PC-9 (cell line): ENCODE results near the gene TBL2. TPM values are rescaled to one million over a fixed set of nuclear protein-coding genes. Genes with fewer than 3 reads are reported as not detected.

Experiments used
- BruUV-seq: library from RNA; stranded (reverse); fragments of 400-500 nt; replicated peaks from 2 replicates; lab custom pipeline; 2021; lab: Mats Ljungman, UMichigan
- CTCF ChIA-PET: fragments of 300-600 bp; sonication (Branson Sonifier 250); formaldehyde crosslinking; loops from one replicate; lab custom pipeline; 2022; ENCODE audit warnings: antibody characterized with exemption; lab: Charles Lee
- POLR2A ChIA-PET: fragments of 300-600 bp; sonication (Branson Sonifier 250); formaldehyde crosslinking; loops from one replicate; lab custom pipeline; 2022; ENCODE audit warnings: antibody characterized with exemption; ENCODE audit not compliant: unreplicated experiment; lab: Charles Lee
- DNase-seq, 2 experiments: peaks; one replicate each; pipeline versions ENCODE4 v3.0.0 to v3.0.0-alpha.2; 2015 to 2022; ENCODE audit warnings: mixed read lengths in 1 of 2
- H2AFZ ChIP-seq: fragments of 200-600 bp; sonication (generic); 2 replicates; pipeline ENCODE4 v1.8.1; 2017; ENCODE audit warnings: antibody characterized with exemption
- H3F3A ChIP-seq: fragments of 200-600 bp; sonication (generic); 2 replicates; pipeline ENCODE4 v1.8.1; 2017; ENCODE audit warnings: antibody characterized with exemption, mild to moderate bottlenecking, low read depth; ENCODE audit not compliant: insufficient read depth
- H3K27ac ChIP-seq: fragments of 200-600 bp; sonication (generic); 2 replicates; pipeline ENCODE4 v1.6.1; 2016; ENCODE audit warnings: mixed run types
- H3K27me3 ChIP-seq: fragments of 200-600 bp; sonication (generic); 2 replicates; pipeline ENCODE4 v1.6.1; 2016; ENCODE audit warnings: low read depth, mixed run types; ENCODE audit not compliant: insufficient read depth
- H3K36me3 ChIP-seq: fragments of 200-600 bp; sonication (generic); 2 replicates; pipeline ENCODE4 v1.6.1; 2016; ENCODE audit warnings: low read depth, mixed run types
- H3K4me1 ChIP-seq: fragments of 200-600 bp; sonication (generic); replicated peaks from 2 replicates; pipeline ENCODE4 v1.6.1; 2016; ENCODE audit warnings: mixed run types; ENCODE audit not compliant: insufficient read depth
- H3K4me2 ChIP-seq: fragments of 200-600 bp; sonication (generic); 2 replicates; pipeline ENCODE4 v1.6.1; 2017; ENCODE audit warnings: mixed run types
- H3K4me3 ChIP-seq: fragments of 200-600 bp; sonication (generic); 2 replicates; pipeline ENCODE4 v1.6.1; 2016; ENCODE audit warnings: mixed run types
- H3K79me2 ChIP-seq: fragments of 200-600 bp; sonication (generic); 2 replicates; pipeline ENCODE4 v1.6.1; 2017; ENCODE audit warnings: low read depth, mixed run types
- H3K9me2 ChIP-seq: fragments of 200-600 bp; sonication (generic); 2 replicates; pipeline ENCODE4 v1.8.1; 2017; ENCODE audit warnings: mild to moderate bottlenecking; ENCODE audit not compliant: insufficient read depth
- H3K9me3 ChIP-seq: fragments of 200-600 bp; sonication (generic); 2 replicates; pipeline ENCODE4 v1.8.1; 2016; ENCODE audit warnings: low read depth; ENCODE audit not compliant: insufficient read depth
- H4K20me1 ChIP-seq: fragments of 200-600 bp; sonication (generic); 2 replicates; pipeline ENCODE4 v1.8.1; 2017; ENCODE audit not compliant: insufficient read depth
- CTCF ChIP-seq: fragments of 200-600 bp; sonication (generic); conservative IDR thresholded peaks from 2 replicates; pipeline ENCODE4 v1.6.1; 2017; ENCODE audit warnings: mixed run types, antibody characterized with exemption, mild to moderate bottlenecking, moderate library complexity
- EZH2 ChIP-seq: fragments of 200-600 bp; sonication (generic); IDR thresholded peaks from 2 replicates; pipeline ENCODE4 v1.8.0; 2017; ENCODE audit warnings: antibody characterized with exemption, low read depth
- intact Hi-C: fragments of 100-400 bp; cut with micrococcal nuclease; formaldehyde crosslinking; loops from one replicate; pipeline ENCODE4 v1.10.0; 2022; ENCODE audit not compliant: unreplicated experiment
- total RNA-seq: library from RNA; stranded (reverse); gene quantifications from 2 replicates; pipeline ENCODE4 v1.2.3, GENCODE V29; 2021

Gene TBL2
- total RNA-seq, 1 experiment from 2014 or later, result 49.2 TPM

- BruUV-seq, result no TSS peak
- Histone ChIP-seq H4K20me1 (no peaks in the 10 kb centered on the region), H3K4me1 (peaks cover 5% of the 10 kb centered on the region; the same call in 1 of the 2 replicates), H3K27me3 (no peaks in the 10 kb centered on the region), H3K9me2 (no peaks in the 10 kb centered on the region), H3K27ac (no peak overlapping the region), H2AFZ (no peak overlapping the region), H3K79me2 (no peaks in the 10 kb centered on the region), H3K4me3 (no peak overlapping the region), H3K36me3 (no peaks in the 10 kb centered on the region), H3K4me2 (no peak overlapping the region), H3F3A (peaks cover 12% of the 10 kb centered on the region), H3K9me3 (no peaks in the 10 kb centered on the region)
- no peak for DNase-seq
- intact Hi-C loops, result no loop called here
- CTCF ChIA-PET, result no interaction called here
- POLR2A ChIA-PET, result no interaction called here
- TF ChIP-seq CTCF (no peak), EZH2 (no peak)
Measured at GRCh38 chr7:73595358-73595757, 17.0 kb upstream of the TBL2 start.

GRCh38 chr7:73593207-73594045 is 15.0 kb upstream of the TBL2 start:
- ChIA-PET CTCF (no interaction called here), POLR2A (no interaction called here)
- Histone ChIP-seq H3F3A (peaks cover 13% of the 10 kb centered on the region), H3K27me3 (no peaks in the 10 kb centered on the region), H3K36me3 (no peaks in the 10 kb centered on the region), H3K9me3 (no peaks in the 10 kb centered on the region), H3K4me3 (no peak overlapping the region), H3K4me1 (peaks cover 5% of the 10 kb centered on the region; the same call in 1 of the 2 replicates), H3K9me2 (no peaks in the 10 kb centered on the region), H3K27ac (no peak overlapping the region), H4K20me1 (no peaks in the 10 kb centered on the region), H3K79me2 (no peaks in the 10 kb centered on the region), H2AFZ (no peak overlapping the region), H3K4me2 (no peak overlapping the region)
- no peak for DNase-seq
- intact Hi-C loops, result no loop called here
- TF ChIP-seq CTCF, result no peak
- BruUV-seq, result no TSS peak

- Histone ChIP-seq H3K27ac (peak overlapping the region; percentile 73), H3K4me3 (no peak overlapping the region), H4K20me1 (no peaks in the 10 kb centered on the region), H3K4me2 (peak overlapping the region; percentile 79), H3K9me3 (no peaks in the 10 kb centered on the region), H3K9me2 (no peaks in the 10 kb centered on the region), H2AFZ (no peak overlapping the region; the same call in 1 of the 2 replicates), H3K4me1 (peaks cover 27% of the 10 kb centered on the region), H3K36me3 (no peaks in the 10 kb centered on the region), H3K27me3 (no peaks in the 10 kb centered on the region), H3F3A (peaks cover 30% of the 10 kb centered on the region), H3K79me2 (no peaks in the 10 kb centered on the region)
- POLR2A ChIA-PET, result interaction anchor here (1.0 kb wide), 1 partner anchor 9 kb away, joined by 3 read pairs; the partner anchor contains the start of gene TBL2
- no TSS peak for BruUV-seq
- no peak for DNase-seq
- CTCF ChIA-PET, result interaction anchor here (0.5 kb wide), 1 partner anchor 80 kb away, joined by 5 read pairs; no protein-coding TSS in a partner anchor
- intact Hi-C loops, result loop anchor here (10.0 kb wide), 1 partner anchor 238 kb away; no protein-coding TSS in a partner anchor
- TF ChIP-seq EZH2 (no peak), CTCF (no peak)
Measured at GRCh38 chr7:73586911-73587310, 8.5 kb upstream of the TBL2 start.
